BLaER1 treated with 17β-estradiol and CSF1 and Interleukin-3, amounts not matched to agents 10 nM and 100 nM (cell line): ENCODE measurements around the gene SOD3.
A peak's percentile ranks its signal among the peaks of the same experiment; 100 is the strongest.

Experiments used
- H3K27ac ChIP-seq, 11 experiments: shearing (Covaris generic); formaldehyde crosslinking; 2 replicates each; pipeline ENCODE4 v1.8.1; 2022
- H3K27me3 ChIP-seq, 11 experiments: shearing (Covaris generic); formaldehyde crosslinking; 2 replicates each; pipeline ENCODE4 v1.8.1; 2022
- H3K36me3 ChIP-seq, 11 experiments: shearing (Covaris generic); formaldehyde crosslinking; 2 replicates each; pipeline ENCODE4 v1.8.1; 2022
- H3K4me1 ChIP-seq, 10 experiments: shearing (Covaris generic); formaldehyde crosslinking; 2 replicates each; pipeline ENCODE4 v1.8.1; 2022
- H3K4me2 ChIP-seq, 11 experiments: shearing (Covaris generic); formaldehyde crosslinking; 2 replicates each; pipeline ENCODE4 v1.8.1; 2022
- H3K4me3 ChIP-seq, 10 experiments: shearing (Covaris generic); formaldehyde crosslinking; 2 replicates each; pipeline ENCODE4 v1.8.1; 2022
- H3K9ac ChIP-seq, 11 experiments: shearing (Covaris generic); formaldehyde crosslinking; 2 replicates each; pipeline ENCODE4 v1.8.1; 2022
- H3K9me3 ChIP-seq, 11 experiments: shearing (Covaris generic); formaldehyde crosslinking; replicated peaks in 1 of 11; 2 replicates each; pipeline ENCODE4 v1.8.1; 2022
- H4K20me1 ChIP-seq, 11 experiments: shearing (Covaris generic); formaldehyde crosslinking; 2 replicates each; pipeline ENCODE4 v1.8.1; 2022
- Cebpa-rat ChIP-seq, 11 experiments: shearing (Covaris generic); IDR thresholded peaks; 2 replicates each; pipeline ENCODE4 v1.8.1; 2022

The SOD3 gene

GRCh38 chr4:24771241-24771640, 24.1 kb upstream of the SOD3 start:
- peaks cover 0 to 20% (median 0%) of the 10 kb centered on the region in 11 experiments; a peak in 6 of 22 replicates for H3K9me3 ChIP-seq
- H3K27ac ChIP-seq: no peak overlapping the region
- no peak overlapping the region for H3K4me2 ChIP-seq
- peaks cover 0 to 16% (median 10%) of the 10 kb centered on the region in 10 experiments; a peak in 14 of 20 replicates for H3K4me1 ChIP-seq
- peaks cover 0 to 80% (median 0%) of the 10 kb centered on the region in 11 experiments; a peak in 7 of 22 replicates for H3K27me3 ChIP-seq
- no peak overlapping the region for H3K9ac ChIP-seq
- H3K4me3 ChIP-seq: no peak overlapping the region
- H3K36me3 ChIP-seq: no peaks in the 10 kb centered on the region
- peaks cover 0 to 11% (median 0%) of the 10 kb centered on the region in 11 experiments; a peak in 2 of 22 replicates for H4K20me1 ChIP-seq
- no peak for TF ChIP-seq Cebpa-rat (IDR thresholded peaks at IDR 0.05)

- no peak for TF ChIP-seq Cebpa-rat (IDR thresholded peaks at IDR 0.05)
- H4K20me1 ChIP-seq: peaks cover 0 to 11% (median 0%) of the 10 kb centered on the region in 11 experiments; a peak in 2 of 22 replicates
- no peak overlapping the region for H3K27ac ChIP-seq
- peaks cover 0 to 16% (median 10%) of the 10 kb centered on the region in 10 experiments; a peak in 14 of 20 replicates for H3K4me1 ChIP-seq
- peaks cover 0 to 80% (median 0%) of the 10 kb centered on the region in 11 experiments; a peak in 7 of 22 replicates for H3K27me3 ChIP-seq
- H3K9ac ChIP-seq: no peak overlapping the region
- peaks cover 0 to 11% (median 0%) of the 10 kb centered on the region in 11 experiments; a peak in 5 of 22 replicates for H3K9me3 ChIP-seq
- H3K4me2 ChIP-seq: no peak overlapping the region
- no peak overlapping the region for H3K4me3 ChIP-seq
- H3K36me3 ChIP-seq: no peaks in the 10 kb centered on the region
Observed at GRCh38 chr4:24772061-24772705, 23.2 kb upstream of the SOD3 start.

GRCh38 chr4:24772952-24773351, 22.4 kb upstream of the SOD3 start:
- no peak overlapping the region for H3K27ac ChIP-seq
- no peak overlapping the region for H3K9ac ChIP-seq
- no peak overlapping the region for H3K4me3 ChIP-seq
- no peaks in the 10 kb centered on the region for H3K36me3 ChIP-seq
- H3K9me3 ChIP-seq: peaks cover 0 to 5% (median 0%) of the 10 kb centered on the region in 11 experiments; a peak in 1 of 22 replicates
- H3K4me1 ChIP-seq: peaks cover 0 to 19% (median 10%) of the 10 kb centered on the region in 10 experiments; a peak in 14 of 20 replicates
- TF ChIP-seq Cebpa-rat (IDR thresholded peaks at IDR 0.05): no peak
- H4K20me1 ChIP-seq: peaks cover 0 to 11% (median 0%) of the 10 kb centered on the region in 11 experiments; a peak in 2 of 22 replicates
- peaks cover 0 to 80% (median 0%) of the 10 kb centered on the region in 11 experiments; a peak in 7 of 22 replicates for H3K27me3 ChIP-seq
- no peak overlapping the region for H3K4me2 ChIP-seq

GRCh38 chr4:24774452-24774851, 20.9 kb upstream of the SOD3 start:
- Histone ChIP-seq H3K4me1 (peaks cover 0 to 18% (median 10%) of the 10 kb centered on the region in 10 experiments; a peak in 14 of 20 replicates), H3K27ac (no peak overlapping the region), H3K36me3 (no peaks in the 10 kb centered on the region), H3K9me3 (no peaks in the 10 kb centered on the region), H3K4me2 (no peak overlapping the region), H3K9ac (no peak overlapping the region), H4K20me1 (peaks cover 0 to 11% (median 0%) of the 10 kb centered on the region in 11 experiments; a peak in 2 of 22 replicates), H3K4me3 (no peak overlapping the region), H3K27me3 (peaks cover 0 to 68% (median 0%) of the 10 kb centered on the region in 11 experiments; a peak in 6 of 22 replicates)
- no peak for TF ChIP-seq Cebpa-rat (IDR thresholded peaks at IDR 0.05)

GRCh38 chr4:24775032-24775605, 20.3 kb upstream of the SOD3 start:
- Histone ChIP-seq H3K9ac (no peak overlapping the region), H3K9me3 (no peaks in the 10 kb centered on the region), H3K36me3 (no peaks in the 10 kb centered on the region), H3K4me3 (no peak overlapping the region), H3K4me1 (peaks cover 0 to 11% (median 4%) of the 10 kb centered on the region in 10 experiments; a peak in 12 of 20 replicates), H3K4me2 (no peak overlapping the region), H4K20me1 (peaks cover 0 to 4% (median 0%) of the 10 kb centered on the region in 11 experiments; a peak in 2 of 22 replicates), H3K27me3 (peaks cover 0 to 68% (median 0%) of the 10 kb centered on the region in 11 experiments; a peak in 6 of 22 replicates), H3K27ac (no peak overlapping the region)
- TF ChIP-seq Cebpa-rat (IDR thresholded peaks at IDR 0.05): no peak

GRCh38 chr4:24775750-24776149, 19.6 kb upstream of the SOD3 start:
- Histone ChIP-seq H3K27ac (no peak overlapping the region), H3K9ac (no peak overlapping the region), H3K4me3 (no peak overlapping the region), H3K4me2 (no peak overlapping the region), H3K4me1 (peaks cover 0 to 7% (median 0%) of the 10 kb centered on the region in 10 experiments; a peak in 1 of 20 replicates), H3K27me3 (peaks cover 0 to 62% (median 0%) of the 10 kb centered on the region in 11 experiments; a peak in 6 of 22 replicates), H3K9me3 (no peaks in the 10 kb centered on the region), H4K20me1 (no peaks in the 10 kb centered on the region), H3K36me3 (no peaks in the 10 kb centered on the region)
- no peak for TF ChIP-seq Cebpa-rat (IDR thresholded peaks at IDR 0.05)

- Histone ChIP-seq H4K20me1 (no peaks in the 10 kb centered on the region), H3K27ac (no peak overlapping the region), H3K27me3 (peaks cover 0 to 55% (median 0%) of the 10 kb centered on the region in 11 experiments; a peak in 4 of 22 replicates), H3K9ac (no peak overlapping the region), H3K4me2 (peak overlapping the region in 2 of 11 experiments; percentile 10 to 29; a peak in 2 of 22 replicates), H3K9me3 (no peaks in the 10 kb centered on the region), H3K4me3 (no peak overlapping the region), H3K4me1 (peaks cover 0 to 7% (median 0%) of the 10 kb centered on the region in 10 experiments; a peak in 1 of 20 replicates), H3K36me3 (no peaks in the 10 kb centered on the region)
- TF ChIP-seq Cebpa-rat (IDR thresholded peaks at IDR 0.05): no peak
Observed at GRCh38 chr4:24777536-24778463, 17.6 kb upstream of the SOD3 start.

GRCh38 chr4:24778464-24779225, 16.7 kb upstream of the SOD3 start:
- no peaks in the 10 kb centered on the region for H3K36me3 ChIP-seq
- no peak overlapping the region for H3K4me3 ChIP-seq
- no peak overlapping the region for H3K9ac ChIP-seq
- no peak overlapping the region for H3K4me2 ChIP-seq
- H3K27me3 ChIP-seq: peaks cover 0 to 56% (median 0%) of the 10 kb centered on the region in 11 experiments; a peak in 4 of 22 replicates
- peaks cover 0 to 7% (median 0%) of the 10 kb centered on the region in 10 experiments; a peak in 1 of 20 replicates for H3K4me1 ChIP-seq
- no peaks in the 10 kb centered on the region for H4K20me1 ChIP-seq
- TF ChIP-seq Cebpa-rat (IDR thresholded peaks at IDR 0.05): no peak
- no peak overlapping the region for H3K27ac ChIP-seq
- H3K9me3 ChIP-seq: no peaks in the 10 kb centered on the region
